ENCODE data around the gene ATXN1. TPM values are rescaled to one million over a fixed set of nuclear protein-coding genes. Genes with fewer than 3 reads are reported as not detected.

Gene ATXN1
- total RNA-seq, 1 experiment from 2014 or later, result 19.7 TPM

DNA sequence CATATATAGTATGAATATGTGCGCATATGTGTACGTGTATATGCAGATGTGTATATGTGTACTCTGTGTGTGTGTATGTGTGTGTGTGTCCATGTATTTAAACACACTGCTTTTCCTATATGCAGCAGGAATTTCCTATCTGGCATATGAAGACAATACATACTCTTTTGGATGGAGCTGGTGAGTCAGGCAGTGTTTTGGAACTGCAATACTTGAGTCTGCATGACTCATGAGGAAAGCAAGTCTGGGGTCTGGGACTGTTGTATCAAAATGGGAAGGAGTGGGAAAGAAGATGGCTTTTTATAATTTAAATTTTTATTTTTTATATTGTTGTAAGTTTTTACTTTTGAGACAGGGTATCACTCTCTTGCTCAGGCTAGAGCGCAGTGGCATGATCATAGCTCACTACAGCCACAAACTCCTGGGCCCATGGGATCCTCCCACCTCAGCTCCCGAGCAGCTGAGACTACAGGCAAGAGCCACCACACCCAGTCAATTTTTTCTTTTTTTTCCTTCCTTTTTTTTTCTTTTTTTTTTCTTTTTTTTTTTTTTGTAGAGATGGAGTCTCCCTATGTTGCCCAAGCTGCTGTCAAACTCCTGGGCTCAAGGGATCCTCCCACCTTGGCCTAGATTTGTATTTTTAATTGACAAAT lies 72.2 kb downstream of the ATXN1 start:
- CTCF ChIA-PET, result no interaction called here
- no peaks in the 10 kb centered on the region for H3K27me3 Mint-ChIP-seq (ENCODE audit: unreplicated experiment)
- BruUV-seq (replicated peaks), result no TSS peak
- intact Hi-C loops (cut with micrococcal nuclease; ENCODE audit: unreplicated experiment), result no loop called here
- peaks cover 12% of the 10 kb centered on the region for H3K4me1 Mint-ChIP-seq (ENCODE audit: low read depth, unreplicated experiment)
- H3K9me3 Mint-ChIP-seq (ENCODE audit: low read depth, unreplicated experiment), result no peaks in the 10 kb centered on the region
- H3K27ac Mint-ChIP-seq (ENCODE audit: unreplicated experiment), result no peak overlapping the region
- TF ChIP-seq, protein P1, sequence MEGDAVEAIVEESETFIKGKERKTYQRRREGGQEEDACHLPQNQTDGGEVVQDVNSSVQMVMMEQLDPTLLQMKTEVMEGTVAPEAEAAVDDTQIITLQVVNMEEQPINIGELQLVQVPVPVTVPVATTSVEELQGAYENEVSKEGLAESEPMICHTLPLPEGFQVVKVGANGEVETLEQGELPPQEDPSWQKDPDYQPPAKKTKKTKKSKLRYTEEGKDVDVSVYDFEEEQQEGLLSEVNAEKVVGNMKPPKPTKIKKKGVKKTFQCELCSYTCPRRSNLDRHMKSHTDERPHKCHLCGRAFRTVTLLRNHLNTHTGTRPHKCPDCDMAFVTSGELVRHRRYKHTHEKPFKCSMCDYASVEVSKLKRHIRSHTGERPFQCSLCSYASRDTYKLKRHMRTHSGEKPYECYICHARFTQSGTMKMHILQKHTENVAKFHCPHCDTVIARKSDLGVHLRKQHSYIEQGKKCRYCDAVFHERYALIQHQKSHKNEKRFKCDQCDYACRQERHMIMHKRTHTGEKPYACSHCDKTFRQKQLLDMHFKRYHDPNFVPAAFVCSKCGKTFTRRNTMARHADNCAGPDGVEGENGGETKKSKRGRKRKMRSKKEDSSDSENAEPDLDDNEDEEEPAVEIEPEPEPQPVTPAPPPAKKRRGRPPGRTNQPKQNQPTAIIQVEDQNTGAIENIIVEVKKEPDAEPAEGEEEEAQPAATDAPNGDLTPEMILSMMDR (IDR thresholded peaks at IDR 0.05; ENCODE audit: unreplicated experiment), result no peak
- no peak overlapping the region for H3K4me3 Mint-ChIP-seq (ENCODE audit: low read depth, unreplicated experiment)
- DNase-seq, result no peak
- H3K36me3 Mint-ChIP-seq (ENCODE audit: insufficient read depth, unreplicated experiment), result no peaks in the 10 kb centered on the region

DNA sequence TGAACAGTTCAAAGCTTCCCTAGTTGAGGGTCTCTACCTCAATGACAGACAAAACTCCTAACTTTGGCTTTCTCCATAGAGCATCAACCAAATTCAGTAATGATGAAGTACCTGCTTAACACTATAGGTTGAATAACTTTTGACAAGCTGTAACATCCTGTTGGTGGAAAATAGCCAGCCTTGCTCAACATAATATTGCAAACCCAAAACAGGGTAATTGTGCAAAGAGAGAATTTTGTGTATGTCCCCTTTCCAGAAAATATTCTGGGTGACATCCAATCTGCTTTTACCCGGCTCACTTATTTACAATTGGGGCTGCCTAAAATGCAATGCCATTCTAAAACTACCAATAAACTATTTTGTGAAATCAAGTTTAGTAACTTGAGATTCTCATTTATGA lies 72.8 kb downstream of the ATXN1 start:
- H3K27me3 Mint-ChIP-seq (ENCODE audit: unreplicated experiment), result no peaks in the 10 kb centered on the region
- no peak overlapping the region for H3K4me3 Mint-ChIP-seq (ENCODE audit: low read depth, unreplicated experiment)
- no peak for DNase-seq
- no peaks in the 10 kb centered on the region for H3K9me3 Mint-ChIP-seq (ENCODE audit: low read depth, unreplicated experiment)
- H3K4me1 Mint-ChIP-seq (ENCODE audit: low read depth, unreplicated experiment), result peaks cover 19% of the 10 kb centered on the region
- no peak overlapping the region for H3K27ac Mint-ChIP-seq (ENCODE audit: unreplicated experiment)
- TF ChIP-seq, protein P1 (IDR thresholded peaks at IDR 0.05; ENCODE audit: unreplicated experiment), result no peak
- CTCF ChIA-PET, result no interaction called here
- no TSS peak for BruUV-seq (replicated peaks)
- H3K36me3 Mint-ChIP-seq (ENCODE audit: insufficient read depth, unreplicated experiment), result peaks cover 5% of the 10 kb centered on the region
- intact Hi-C loops (cut with micrococcal nuclease; ENCODE audit: unreplicated experiment), result no loop called here

DNA sequence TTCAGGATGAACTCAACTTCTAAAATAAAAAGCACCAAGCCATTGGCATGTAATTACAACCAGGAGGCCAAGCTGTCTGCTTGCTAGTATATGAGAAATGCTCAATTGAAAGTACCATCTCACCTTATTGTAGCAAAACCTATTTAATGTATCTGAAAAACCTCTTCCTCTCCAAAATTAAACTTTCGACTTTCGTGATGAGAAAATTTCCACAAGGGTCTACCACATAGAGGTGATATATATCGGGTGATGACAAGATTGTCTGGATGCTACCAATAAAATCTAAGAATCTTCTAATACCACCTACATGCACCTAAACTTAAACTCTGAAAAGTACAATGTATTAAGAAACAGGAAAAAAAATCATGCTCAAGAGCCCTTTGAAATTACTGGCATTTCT lies 74.2 kb downstream of the ATXN1 start:
- no TSS peak for BruUV-seq (replicated peaks)
- Mint-ChIP-seq H3K9me3 (ENCODE audit: low read depth, unreplicated experiment) (no peaks in the 10 kb centered on the region), H3K4me1 (ENCODE audit: low read depth, unreplicated experiment) (peaks cover 23% of the 10 kb centered on the region), H3K27ac (ENCODE audit: unreplicated experiment) (no peak overlapping the region), H3K27me3 (ENCODE audit: unreplicated experiment) (no peaks in the 10 kb centered on the region), H3K36me3 (ENCODE audit: insufficient read depth, unreplicated experiment) (peaks cover 5% of the 10 kb centered on the region), H3K4me3 (ENCODE audit: low read depth, unreplicated experiment) (no peak overlapping the region)
- TF ChIP-seq, protein P1 (IDR thresholded peaks at IDR 0.05; ENCODE audit: unreplicated experiment), result no peak
- DNase-seq, result no peak
- CTCF ChIA-PET, result no interaction called here
- intact Hi-C loops (cut with micrococcal nuclease; ENCODE audit: unreplicated experiment), result no loop called here

DNA sequence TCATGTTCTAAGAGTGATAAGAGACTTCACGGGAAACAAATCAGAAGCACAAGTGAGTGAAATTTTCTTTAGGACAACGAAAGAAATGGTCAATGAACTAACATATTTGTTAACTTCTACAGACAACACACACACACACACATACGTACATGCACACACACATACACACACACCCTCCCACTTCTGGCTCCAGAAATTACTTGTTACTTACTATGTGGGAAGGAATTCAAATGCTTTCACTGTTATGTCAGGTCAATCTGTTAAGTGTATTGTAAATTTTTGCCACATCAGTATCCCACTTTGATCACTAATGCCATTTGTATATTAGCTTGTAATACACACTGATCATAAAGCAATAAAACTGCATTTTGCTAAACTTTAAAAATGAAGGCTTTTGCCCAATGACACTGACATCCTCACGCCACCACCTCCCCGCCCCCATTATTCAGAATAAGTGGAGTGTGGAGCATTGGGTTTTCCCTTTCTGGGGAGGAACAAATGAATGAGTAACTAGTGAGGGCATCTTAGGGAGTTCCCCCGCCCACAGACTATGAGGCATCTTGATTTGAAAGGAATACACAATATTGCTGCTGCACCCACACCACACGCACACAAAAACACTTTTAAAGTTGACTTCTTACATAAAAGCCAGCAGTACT lies 76.2 kb downstream of the ATXN1 start:
- H3K4me3 Mint-ChIP-seq (ENCODE audit: low read depth, unreplicated experiment), result no peak overlapping the region
- no peak overlapping the region for H3K27ac Mint-ChIP-seq (ENCODE audit: unreplicated experiment)
- TF ChIP-seq, protein P1 (IDR thresholded peaks at IDR 0.05; ENCODE audit: unreplicated experiment), result no peak
- intact Hi-C loops (cut with micrococcal nuclease; ENCODE audit: unreplicated experiment), result no loop called here
- no peaks in the 10 kb centered on the region for H3K9me3 Mint-ChIP-seq (ENCODE audit: low read depth, unreplicated experiment)
- H3K4me1 Mint-ChIP-seq (ENCODE audit: low read depth, unreplicated experiment), result peaks cover 22% of the 10 kb centered on the region
- CTCF ChIA-PET, result no interaction called here
- no peaks in the 10 kb centered on the region for H3K27me3 Mint-ChIP-seq (ENCODE audit: unreplicated experiment)
- peaks cover 5% of the 10 kb centered on the region for H3K36me3 Mint-ChIP-seq (ENCODE audit: insufficient read depth, unreplicated experiment)
- peak; percentile 7 for DNase-seq
- BruUV-seq (replicated peaks), result no TSS peak

Data from Calu3 (cell line).